Astrocyte of the hippocampus (primary cell): ENCODE results near the gene SCGN.

Source experiments
- DNase-seq: peaks from one replicate; pipeline ENCODE4 v3.0.0; 2011; ENCODE audit warnings: low read depth, low spot score

SCGN gene

GRCh38 chr6:25640891-25641290 lies 11.1 kb upstream of the SCGN start:
- DNase-seq, result no peak

GRCh38 chr6:25641377-25641776 lies 10.6 kb upstream of the SCGN start:
- no peak for DNase-seq

GRCh38 chr6:25641940-25642666 lies 9.9 kb upstream of the SCGN start:
- DNase-seq, result no peak

- DNase-seq, result no peak
Measured at GRCh38 chr6:25642667-25643328, 9.2 kb upstream of the SCGN start.

DNA sequence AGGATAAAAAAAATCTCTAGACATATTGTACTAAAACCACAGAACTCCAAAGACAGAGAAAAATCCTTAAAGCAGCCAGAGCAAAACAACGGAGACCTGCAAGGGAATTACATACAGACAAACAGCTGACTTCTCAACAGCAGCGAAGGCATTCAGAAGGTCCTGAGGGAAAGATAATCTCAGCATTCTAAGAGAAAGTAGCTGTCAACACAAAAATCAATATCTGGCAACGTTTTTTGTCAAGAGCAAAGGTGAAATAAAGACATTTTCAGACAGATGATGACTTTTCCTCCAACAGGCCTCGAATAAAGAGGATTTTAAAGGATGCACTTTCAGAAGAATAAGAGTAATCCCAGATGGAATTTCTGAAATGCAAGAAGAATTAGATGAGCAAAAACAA lies 6.1 kb upstream of the SCGN start:
- no peak for DNase-seq

DNA sequence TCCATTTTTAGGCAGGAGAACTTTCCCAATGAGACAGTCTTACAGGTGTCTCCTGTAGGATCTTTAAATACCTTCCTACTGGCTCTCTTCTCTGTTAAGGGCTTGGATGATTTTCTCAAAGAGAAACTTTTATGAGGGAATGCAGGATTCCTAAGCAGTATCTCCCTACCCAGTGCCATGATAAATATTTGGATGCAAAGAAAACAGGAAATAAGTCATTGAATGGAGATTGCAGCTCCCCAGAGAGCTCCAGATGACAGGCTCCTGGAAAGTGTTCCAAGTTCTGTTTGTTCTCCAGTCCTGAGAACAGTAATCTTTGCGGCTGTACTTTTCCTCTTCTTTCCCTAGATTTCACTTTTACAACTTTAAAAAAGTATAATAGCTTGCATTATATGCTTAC lies 2.4 kb upstream of the SCGN start:
- no peak for DNase-seq

GRCh38 chr6:25655723-25656122 lies 3.7 kb downstream of the SCGN start:
- DNase-seq, result no peak

GRCh38 chr6:25659633-25660368 lies 7.8 kb downstream of the SCGN start:
- no peak for DNase-seq

GRCh38 chr6:25660512-25660911 lies 8.5 kb downstream of the SCGN start:
- DNase-seq, result peak; percentile 2

DNA sequence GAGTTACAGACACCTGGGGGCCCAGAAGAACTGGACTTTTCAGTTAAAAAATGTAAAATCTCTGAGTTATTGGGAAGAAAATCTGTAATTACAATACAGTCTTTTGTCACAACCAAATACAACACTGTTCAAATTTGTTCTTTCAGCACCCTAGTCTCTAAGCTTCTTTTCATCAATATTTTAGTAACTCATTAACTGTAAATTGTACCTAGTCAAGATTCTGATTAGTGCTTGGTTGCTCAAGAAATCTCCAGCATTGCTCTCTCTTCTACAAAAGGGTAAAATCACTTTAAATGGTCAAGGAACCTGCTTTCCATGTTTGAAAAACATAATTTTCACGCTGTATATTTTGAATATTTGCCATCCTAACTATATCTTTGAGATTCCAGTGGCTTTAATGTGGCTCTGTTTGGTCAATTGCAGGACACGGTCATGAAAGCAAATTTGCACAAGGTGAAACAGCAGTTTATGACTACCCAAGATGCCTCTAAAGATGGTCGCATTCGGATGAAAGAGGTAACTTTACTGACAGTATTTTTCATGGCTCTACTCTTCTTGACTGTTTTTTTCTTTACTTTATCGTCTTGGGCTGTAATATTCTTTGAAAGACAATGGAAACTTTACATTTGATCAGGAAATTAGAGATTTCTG lies 9.2 kb downstream of the SCGN start:
- DNase-seq, result no peak

DNA sequence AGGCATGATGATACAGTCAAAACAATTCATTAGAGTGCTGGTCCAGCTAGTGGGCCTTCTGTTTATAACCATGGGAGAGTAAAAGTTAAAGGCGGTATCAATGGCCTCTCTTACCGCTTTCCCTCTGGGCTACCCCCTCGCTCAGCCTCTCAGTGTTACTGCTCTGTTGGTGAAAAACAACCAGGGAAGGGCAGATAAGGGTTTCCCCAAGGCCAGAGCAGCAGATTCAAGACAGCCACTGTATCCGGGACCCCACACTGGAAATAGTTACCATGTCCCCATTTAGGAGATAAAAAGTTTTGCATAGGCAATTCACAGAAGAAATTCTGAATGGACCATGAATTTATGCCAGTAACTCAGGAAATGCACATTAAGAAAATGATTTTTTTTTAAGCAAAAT lies 13.4 kb downstream of the SCGN start:
- DNase-seq, result no peak

DNA sequence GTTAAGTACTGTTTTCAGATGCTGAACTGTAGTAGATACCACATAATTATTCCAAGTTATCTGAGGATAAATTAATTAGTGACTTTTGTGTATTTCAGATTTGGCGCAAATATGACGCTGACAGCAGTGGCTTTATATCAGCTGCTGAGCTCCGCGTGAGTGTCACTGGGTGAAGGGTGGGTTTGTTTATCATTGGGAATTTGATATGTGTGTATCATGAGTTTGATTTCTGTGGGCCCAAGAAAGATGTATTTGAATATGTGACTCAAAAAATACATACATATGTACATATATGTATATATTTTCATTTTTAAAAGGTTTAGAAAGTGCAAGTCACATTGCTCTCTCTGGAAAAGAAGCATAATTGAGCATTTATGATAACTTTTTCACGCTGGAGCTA lies 17.4 kb downstream of the SCGN start:
- no peak for DNase-seq

DNA sequence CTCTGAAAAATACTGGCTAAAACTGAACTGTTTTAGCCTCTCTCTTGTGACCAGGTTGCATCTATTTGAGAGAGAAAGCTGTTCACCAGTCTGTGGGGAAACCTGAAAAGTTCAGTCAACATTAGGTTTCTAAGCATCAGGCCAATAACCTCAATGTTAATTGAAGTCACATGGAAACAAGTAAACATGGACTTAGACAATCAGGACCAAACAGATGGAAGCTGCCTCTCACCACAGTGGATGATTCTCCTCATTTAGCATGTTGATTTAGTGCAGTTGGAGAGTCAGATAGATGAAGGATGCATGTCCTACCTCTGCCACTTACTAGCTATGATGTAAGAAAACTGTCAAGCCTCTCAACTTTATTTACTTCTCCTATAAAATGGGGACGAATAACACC lies 18.2 kb downstream of the SCGN start:
- no peak for DNase-seq

DNA sequence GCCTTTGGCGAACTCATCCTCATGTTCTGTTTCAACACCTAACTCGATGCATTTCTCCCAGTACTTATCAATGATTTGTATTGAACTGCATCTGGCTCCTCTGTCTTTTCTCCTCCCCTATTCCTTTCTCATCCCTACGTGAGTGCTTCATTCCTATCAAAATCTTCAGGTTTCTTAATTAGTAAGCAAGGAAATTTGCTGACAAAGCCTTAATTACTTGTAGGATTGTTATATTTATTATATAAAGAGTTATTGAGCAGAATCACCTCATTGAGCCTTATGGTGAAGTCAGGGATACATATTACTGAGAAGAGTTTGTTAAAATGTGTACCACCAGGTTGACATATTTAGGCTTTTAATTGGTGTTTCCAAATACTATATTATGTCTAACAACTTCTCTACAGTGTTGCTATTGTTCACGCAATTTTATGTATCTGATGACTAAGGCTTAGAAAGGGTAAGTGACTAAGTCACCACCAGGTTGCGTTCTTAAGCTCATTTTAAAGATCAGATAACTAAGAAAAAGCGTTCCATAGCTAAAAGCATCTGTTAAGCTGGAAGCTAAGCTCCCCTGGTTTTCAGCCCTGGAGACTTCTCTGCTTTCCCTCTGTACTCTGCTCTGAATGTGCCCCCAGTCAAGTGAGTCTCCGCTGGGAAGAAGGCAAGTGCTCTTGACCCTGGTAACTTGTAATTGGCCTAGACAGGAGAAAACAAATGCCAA lies 18.9 kb downstream of the SCGN start:
- DNase-seq, result no peak

DNA sequence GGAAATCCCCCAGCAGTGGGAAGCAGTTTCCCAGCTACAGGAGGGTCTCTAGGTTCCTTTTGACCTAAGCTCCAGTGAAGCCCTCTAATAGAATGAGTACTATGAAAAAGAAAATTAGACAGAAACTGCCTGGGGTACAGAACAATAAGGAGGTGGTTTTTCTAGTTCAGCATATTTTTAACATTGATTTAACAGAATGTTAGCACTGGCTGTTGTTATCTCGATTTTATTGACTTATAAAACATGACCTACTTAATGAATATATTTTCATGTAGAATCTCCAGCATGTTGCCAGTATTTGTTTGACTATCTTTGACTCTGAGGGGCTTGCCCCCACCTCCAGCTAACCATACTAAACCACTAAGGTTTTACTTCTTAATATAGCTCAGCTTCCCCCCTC lies 19.6 kb downstream of the SCGN start:
- no peak for DNase-seq

GRCh38 chr6:25675167-25675566 lies 23.2 kb downstream of the SCGN start:
- DNase-seq, result no peak

- no peak for DNase-seq
Measured at GRCh38 chr6:25676775-25677174, 24.8 kb downstream of the SCGN start.

DNA sequence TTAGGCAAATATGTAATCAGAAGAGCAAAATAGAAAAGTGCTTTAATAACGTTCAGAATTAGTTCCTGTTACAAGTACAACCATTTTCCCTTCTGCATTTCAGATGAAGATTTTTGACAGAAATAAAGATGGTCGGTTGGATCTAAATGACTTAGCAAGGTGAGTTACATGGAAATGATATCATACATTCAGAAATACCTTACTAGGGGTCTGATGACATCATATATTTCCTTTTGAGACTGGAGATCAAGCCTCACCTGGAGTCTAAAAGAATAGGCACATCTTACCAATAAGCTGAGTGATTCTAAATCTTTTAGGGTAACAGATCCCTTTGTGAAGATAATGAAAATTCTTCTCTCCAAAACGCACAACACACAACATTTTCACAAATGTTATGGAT lies 29.8 kb downstream of the SCGN start:
- DNase-seq, result no peak

GRCh38 chr6:25682324-25682723 lies 30.3 kb downstream of the SCGN start:
- no peak for DNase-seq

DNA sequence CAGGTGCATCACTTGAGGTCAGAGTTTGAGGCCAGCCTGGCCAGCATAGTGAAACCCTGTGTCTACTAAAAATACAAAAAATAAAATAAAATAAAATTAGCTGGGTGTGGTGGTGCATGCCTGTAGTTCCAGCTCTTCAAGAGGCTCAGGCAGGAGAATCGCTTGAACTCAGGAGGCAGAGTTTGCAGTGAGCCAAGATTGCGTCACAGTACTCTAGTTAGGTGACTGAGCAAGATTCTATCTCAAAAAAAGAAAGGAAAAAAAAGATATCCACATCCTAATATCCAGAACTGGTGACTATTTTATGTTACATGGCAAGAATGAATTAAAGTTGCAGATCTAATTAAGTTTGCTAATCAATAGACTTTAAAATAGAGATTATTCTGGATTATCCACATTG lies 32.5 kb downstream of the SCGN start:
- DNase-seq, result no peak

GRCh38 chr6:25685251-25685650 lies 33.2 kb downstream of the SCGN start:
- no peak for DNase-seq

DNA sequence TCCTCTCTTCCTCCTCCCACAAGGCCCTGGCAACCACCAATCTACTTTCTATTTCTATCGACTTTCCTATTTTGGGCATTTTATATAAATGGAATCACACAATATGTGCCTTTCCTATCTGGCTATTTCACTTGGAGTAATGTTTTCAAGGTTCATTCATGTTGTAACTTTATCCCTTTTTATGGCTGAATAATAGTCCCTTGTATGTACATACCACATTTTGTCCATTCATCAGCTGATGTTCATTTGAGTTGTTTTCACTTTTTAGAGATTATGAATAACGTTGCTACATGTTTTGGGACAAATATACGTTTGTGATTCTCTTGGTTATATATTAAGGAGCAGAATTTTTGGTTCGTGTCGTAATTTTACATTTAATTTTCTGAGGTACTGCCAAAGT lies 33.9 kb downstream of the SCGN start:
- no peak for DNase-seq
